Activated CD4-positive, alpha-beta T cell treated with anti-CD3 and anti-CD28 coated beads, Interleukin-2, amount 10 ng/mL, durations not matched to agents 24 days and 14 days (primary cell): ENCODE data around the gene CADM1. TPM values are rescaled to one million over a fixed set of nuclear protein-coding genes. Genes with fewer than 3 reads are reported as not detected.

Source experiments
- DNase-seq: peaks from one replicate; pipeline ENCODE4 v3.0.0; 2022
- H3K27ac Mint-ChIP-seq: one replicate; pipeline ENCODE4 v1.8.0; 2022; ENCODE audit warnings: mild to moderate bottlenecking, mixed read lengths
- H3K27me3 Mint-ChIP-seq: one replicate; pipeline ENCODE4 v1.8.0; 2022; ENCODE audit warnings: mixed read lengths
- H3K36me3 Mint-ChIP-seq: one replicate; pipeline ENCODE4 v1.8.0; 2022; ENCODE audit warnings: low read depth, mild to moderate bottlenecking, mixed read lengths
- H3K4me1 Mint-ChIP-seq: one replicate; pipeline ENCODE4 v1.8.0; 2021; ENCODE audit warnings: mixed read lengths
- H3K4me3 Mint-ChIP-seq: one replicate; pipeline ENCODE4 v1.8.0; 2022; ENCODE audit warnings: mild to moderate bottlenecking, moderate library complexity, mixed read lengths
- H3K9me3 Mint-ChIP-seq: one replicate; pipeline ENCODE4 v1.8.0; 2021; ENCODE audit warnings: mixed read lengths
- intact Hi-C: fragments of 100-400 bp; cut with micrococcal nuclease; formaldehyde crosslinking; loops from one replicate; pipeline ENCODE4 v1.15.1; 2023
- total RNA-seq: library from RNA; stranded (reverse); gene quantifications from 2 replicates; pipeline ENCODE4 v1.2.3, GENCODE V29; 2022

Gene CADM1
- total RNA-seq, 1 donor from 2014 or later: 0.72 TPM

DNA sequence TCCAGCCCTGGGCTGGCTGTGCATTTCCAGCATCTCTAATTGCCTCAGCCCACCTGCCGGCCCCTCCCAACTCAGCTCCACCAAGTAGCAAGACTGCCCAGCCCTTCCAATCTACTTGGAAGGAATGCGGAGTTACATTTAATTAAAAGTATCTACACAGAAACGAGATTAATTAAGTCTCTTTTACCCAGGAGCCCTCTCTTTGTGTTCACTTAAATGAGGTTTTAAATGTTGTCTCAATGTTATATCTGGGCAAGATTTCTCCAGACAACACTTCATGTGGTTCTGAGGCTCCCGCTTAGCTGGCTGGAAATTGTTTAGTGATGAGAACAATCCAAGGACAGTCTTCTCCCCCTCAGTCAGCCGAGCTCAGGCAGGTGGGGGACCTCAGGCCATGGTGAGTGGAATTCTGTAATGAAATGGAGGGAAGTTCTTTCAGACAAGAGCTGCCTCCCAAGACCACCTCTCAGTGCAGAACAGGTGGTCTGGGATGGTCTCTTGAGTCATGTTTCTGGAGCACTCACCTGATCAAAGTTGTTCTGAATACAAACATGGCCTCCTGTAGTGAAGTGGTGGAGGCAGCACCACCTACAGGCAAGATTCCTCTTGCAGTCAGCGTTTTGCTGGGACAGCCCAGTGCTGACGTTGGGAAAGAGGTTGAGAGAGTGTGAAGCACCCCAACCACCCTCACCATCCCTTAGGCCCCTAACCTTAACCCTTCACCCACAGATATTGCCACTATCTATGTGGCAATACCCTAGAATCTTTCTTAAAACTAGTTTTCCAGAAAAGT, 371.6 kb downstream of the CADM1 start:
- Mint-ChIP-seq H3K27me3 (no peaks in the 10 kb centered on the region), H3K27ac (no peak overlapping the region), H3K9me3 (no peaks in the 10 kb centered on the region), H3K4me3 (no peak overlapping the region), H3K36me3 (no peaks in the 10 kb centered on the region), H3K4me1 (no peaks in the 10 kb centered on the region)
- DNase-seq: no peak
- intact Hi-C loops: no loop called here

DNA sequence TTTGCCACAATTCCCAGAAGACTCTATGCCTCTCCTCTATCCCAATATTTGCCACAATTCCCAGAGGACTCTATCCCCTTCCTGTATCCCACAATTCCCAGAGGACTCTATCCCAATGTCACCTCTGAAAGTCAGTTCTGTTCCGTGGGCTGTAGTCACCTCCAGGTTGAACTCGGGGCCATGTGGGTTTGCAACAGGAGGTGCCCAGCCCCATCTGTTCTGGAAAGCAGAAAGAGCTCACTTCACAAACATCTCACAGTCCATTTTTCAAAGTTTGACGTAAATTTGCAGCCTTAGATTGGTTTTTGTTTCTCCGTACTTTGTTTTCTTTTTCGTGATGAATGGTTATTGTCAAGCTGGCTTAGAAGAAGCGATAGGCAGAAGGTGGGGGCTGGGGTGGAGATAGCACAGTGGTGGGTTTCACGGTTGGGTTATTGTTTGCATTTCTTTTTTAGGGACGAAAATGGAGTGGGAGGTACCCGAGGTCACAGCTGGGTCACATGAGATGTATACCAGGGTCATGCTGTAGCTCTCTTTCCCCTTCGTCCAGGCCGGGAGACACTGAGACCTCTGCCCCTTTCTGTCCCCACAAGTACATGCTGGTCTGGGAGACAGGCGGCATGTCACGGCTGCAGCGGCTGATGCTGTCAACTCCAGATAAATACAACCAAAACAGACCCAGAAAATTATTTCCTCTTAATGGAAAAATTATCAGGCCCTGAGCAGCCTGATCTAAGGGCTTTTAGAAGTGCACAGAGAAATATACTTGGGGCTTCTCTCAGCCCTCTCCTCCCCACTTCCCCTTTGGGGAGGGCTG, 374.5 kb downstream of the CADM1 start:
- H3K27me3 Mint-ChIP-seq: no peaks in the 10 kb centered on the region
- no peaks in the 10 kb centered on the region for H3K4me1 Mint-ChIP-seq
- DNase-seq: no peak
- H3K4me3 Mint-ChIP-seq: no peak overlapping the region
- no peak overlapping the region for H3K27ac Mint-ChIP-seq
- H3K9me3 Mint-ChIP-seq: no peaks in the 10 kb centered on the region
- intact Hi-C loops: no loop called here
- H3K36me3 Mint-ChIP-seq: no peaks in the 10 kb centered on the region

DNA sequence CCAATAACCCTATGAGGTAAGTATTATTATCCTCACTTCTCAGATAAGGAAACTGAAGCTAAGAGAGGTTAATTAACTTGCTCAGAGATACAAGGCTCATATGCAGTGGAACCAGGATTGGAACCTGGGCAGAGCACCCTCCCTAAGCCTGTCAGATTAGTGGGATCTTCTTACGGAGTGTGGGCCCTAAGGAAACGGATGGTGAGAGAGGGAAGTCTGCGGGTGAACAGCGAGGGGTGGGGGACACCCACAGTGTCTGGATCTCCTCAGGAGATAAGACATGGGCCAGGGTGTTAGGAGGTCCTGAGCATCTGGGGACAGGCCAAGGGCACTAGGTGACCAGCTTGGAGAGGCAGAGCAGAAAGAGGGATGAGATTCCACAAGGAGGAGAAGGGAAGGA, 376.0 kb downstream of the CADM1 start:
- H3K9me3 Mint-ChIP-seq: no peaks in the 10 kb centered on the region
- H3K27ac Mint-ChIP-seq: no peak overlapping the region
- DNase-seq: no peak
- no peaks in the 10 kb centered on the region for H3K27me3 Mint-ChIP-seq
- H3K4me3 Mint-ChIP-seq: no peak overlapping the region
- intact Hi-C loops: no loop called here
- no peaks in the 10 kb centered on the region for H3K36me3 Mint-ChIP-seq
- no peaks in the 10 kb centered on the region for H3K4me1 Mint-ChIP-seq

DNA sequence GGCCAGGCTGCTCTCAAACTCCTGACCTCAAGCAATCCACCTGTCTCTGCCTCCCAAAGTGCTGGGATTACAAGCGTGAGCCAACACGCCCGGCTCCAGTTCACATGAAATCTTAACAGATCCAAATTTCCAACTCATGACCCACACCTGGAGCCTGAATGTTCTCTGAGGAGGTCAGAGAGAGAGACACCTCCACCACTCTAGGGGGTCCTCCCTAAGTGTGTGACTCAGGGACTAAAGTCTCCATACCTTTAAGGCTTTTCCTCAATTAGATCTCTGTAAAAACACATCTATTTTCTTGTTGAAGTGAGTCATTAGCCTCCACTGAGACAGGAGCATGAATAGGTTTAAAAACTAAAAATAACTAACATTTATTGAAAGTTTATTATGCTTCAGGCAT, 376.4 kb downstream of the CADM1 start:
- Mint-ChIP-seq H3K4me3 (no peak overlapping the region), H3K36me3 (no peaks in the 10 kb centered on the region), H3K9me3 (no peaks in the 10 kb centered on the region), H3K4me1 (no peaks in the 10 kb centered on the region), H3K27ac (no peak overlapping the region), H3K27me3 (no peaks in the 10 kb centered on the region)
- DNase-seq: no peak
- intact Hi-C loops: no loop called here

DNA sequence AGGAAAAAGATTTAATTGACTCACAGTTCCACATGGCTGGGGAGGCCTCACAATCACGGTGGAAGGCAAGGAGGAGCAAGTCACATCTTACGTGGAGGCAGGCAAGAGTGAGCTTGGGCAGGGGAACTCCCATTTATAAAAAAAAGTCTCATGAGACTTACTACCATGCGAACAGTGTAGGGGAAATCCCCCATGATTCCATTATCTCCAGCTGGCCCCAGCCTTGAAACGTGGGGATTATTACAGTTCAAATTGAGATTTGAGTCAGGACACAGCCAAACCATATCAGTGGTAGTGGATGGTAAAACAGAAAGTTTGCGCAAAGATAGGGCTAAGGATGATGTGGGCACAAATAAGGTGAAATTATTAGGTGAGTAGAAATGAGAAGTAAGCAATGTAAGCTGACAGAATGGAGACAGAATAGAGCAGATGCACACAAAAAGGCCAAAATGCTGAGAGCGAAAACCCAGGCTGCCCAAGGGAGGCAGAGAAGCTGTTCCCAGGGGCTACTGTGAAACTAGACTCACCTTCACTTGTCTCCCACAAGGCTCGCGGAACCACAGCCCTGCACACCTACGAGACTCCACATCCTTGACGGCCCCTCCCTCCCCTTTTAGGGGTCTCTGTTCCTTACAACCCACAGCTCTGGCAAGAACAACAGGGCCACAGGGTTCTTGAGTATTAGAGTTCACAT, 377.6 kb downstream of the CADM1 start:
- Mint-ChIP-seq H3K36me3 (no peaks in the 10 kb centered on the region), H3K9me3 (no peaks in the 10 kb centered on the region), H3K27me3 (no peaks in the 10 kb centered on the region), H3K4me3 (no peak overlapping the region), H3K27ac (no peak overlapping the region), H3K4me1 (no peaks in the 10 kb centered on the region)
- intact Hi-C loops: no loop called here
- DNase-seq: no peak

DNA sequence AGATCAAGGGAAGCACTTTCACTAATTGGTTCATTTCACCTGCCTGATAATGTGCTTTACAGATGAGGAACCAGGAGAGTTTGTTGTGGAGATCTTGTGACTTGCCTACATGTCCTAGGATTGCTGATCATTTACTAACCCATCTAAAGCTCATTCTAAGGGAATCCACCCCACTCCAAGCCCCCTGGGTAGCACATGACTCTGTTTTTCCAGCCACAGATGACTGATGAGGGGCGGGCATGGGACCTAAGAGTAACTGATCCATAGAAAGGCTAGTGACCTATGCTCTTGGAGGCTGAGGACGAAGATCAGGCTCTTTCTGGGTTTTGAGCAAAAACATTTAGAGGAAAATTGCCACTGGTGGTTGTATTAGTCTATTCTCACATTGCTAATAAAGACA, 378.1 kb downstream of the CADM1 start:
- no peak overlapping the region for H3K27ac Mint-ChIP-seq
- intact Hi-C loops: no loop called here
- H3K36me3 Mint-ChIP-seq: no peaks in the 10 kb centered on the region
- no peaks in the 10 kb centered on the region for H3K4me1 Mint-ChIP-seq
- H3K27me3 Mint-ChIP-seq: no peaks in the 10 kb centered on the region
- DNase-seq: no peak
- H3K4me3 Mint-ChIP-seq: no peak overlapping the region
- H3K9me3 Mint-ChIP-seq: no peaks in the 10 kb centered on the region

DNA sequence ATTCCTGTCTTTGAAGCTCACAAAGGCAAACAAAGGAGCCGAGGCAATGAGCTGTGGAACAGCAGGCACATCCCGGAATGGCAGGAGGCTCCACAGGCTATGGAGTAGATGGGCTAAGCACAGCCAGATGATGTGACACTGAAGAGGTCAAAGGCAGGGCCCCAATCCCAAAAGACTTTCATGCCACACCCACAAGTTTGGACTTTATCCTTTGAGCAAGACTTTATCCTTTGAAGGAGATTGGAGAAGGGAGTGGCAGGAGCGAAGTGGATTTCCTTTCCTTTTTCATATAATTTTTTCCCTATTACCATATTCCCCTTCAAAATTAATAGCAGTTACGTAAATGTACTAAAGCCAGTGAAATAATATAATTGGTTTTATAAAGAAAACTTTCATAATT, 379.4 kb downstream of the CADM1 start:
- no peaks in the 10 kb centered on the region for H3K4me1 Mint-ChIP-seq
- no peaks in the 10 kb centered on the region for H3K36me3 Mint-ChIP-seq
- no peak for DNase-seq
- no peaks in the 10 kb centered on the region for H3K27me3 Mint-ChIP-seq
- intact Hi-C loops: no loop called here
- H3K9me3 Mint-ChIP-seq: no peaks in the 10 kb centered on the region
- H3K4me3 Mint-ChIP-seq: no peak overlapping the region
- no peak overlapping the region for H3K27ac Mint-ChIP-seq

DNA sequence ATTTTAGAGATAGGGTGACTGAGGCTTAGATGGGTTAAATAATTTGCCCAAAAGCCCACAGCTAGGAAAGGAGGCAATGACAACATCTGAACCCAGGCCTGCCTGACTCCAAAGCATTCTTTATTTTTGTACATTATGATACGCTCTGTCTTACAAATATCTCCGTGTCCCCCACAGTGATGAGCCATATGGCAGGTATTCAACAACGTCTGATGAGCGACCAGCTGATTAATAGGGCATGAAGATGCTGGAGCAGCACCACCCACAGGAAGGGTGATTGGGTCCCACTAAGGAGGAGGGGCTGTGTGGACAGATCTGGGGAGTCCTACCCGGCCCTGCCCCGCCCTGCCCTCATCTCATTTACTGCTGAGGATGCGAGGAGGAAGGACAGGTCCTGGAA, 380.6 kb downstream of the CADM1 start:
- H3K4me1 Mint-ChIP-seq: no peaks in the 10 kb centered on the region
- H3K4me3 Mint-ChIP-seq: no peak overlapping the region
- intact Hi-C loops: no loop called here
- no peaks in the 10 kb centered on the region for H3K36me3 Mint-ChIP-seq
- DNase-seq: no peak
- no peaks in the 10 kb centered on the region for H3K9me3 Mint-ChIP-seq
- H3K27me3 Mint-ChIP-seq: no peaks in the 10 kb centered on the region
- H3K27ac Mint-ChIP-seq: no peak overlapping the region

DNA sequence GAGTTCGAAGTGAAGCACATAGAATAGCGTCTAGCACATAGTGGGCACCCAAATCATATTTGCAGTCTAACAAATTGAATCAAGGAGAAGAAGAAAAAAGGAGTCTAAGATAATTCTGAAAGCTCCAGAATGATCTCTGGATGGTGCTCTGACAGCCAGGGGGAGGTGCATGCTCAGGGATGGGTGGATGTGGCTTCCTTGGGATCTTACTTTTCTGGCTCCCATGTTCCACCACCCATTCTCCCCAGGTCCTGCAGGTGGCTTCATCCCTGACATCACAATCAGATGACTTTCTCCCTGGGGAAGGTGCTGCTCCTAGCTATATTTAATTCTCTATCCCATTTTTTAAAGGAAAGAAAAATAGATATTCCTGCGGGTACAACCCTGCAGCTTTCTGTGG, 381.9 kb downstream of the CADM1 start:
- DNase-seq: no peak
- Mint-ChIP-seq H3K4me1 (no peaks in the 10 kb centered on the region), H3K27me3 (no peaks in the 10 kb centered on the region), H3K27ac (no peak overlapping the region), H3K9me3 (no peaks in the 10 kb centered on the region), H3K36me3 (no peaks in the 10 kb centered on the region), H3K4me3 (no peak overlapping the region)
- intact Hi-C loops: no loop called here
